ENCODE data around the gene SYNGR3.
A peak's percentile ranks its signal among the peaks of the same experiment; 100 is the strongest.
"Not testable (repeated sequence)": the region's sequence is repeated elsewhere in the genome, so short reads cannot be mapped to it uniquely, and the experiment has no call there.

The SYNGR3 gene

GRCh38 chr16:2027024-2028010 lies 37.5 kb downstream of the SYNGR3 start:
- peak; percentile 49 for DNase-seq (ENCODE audit: low spot score)
- FAIRE-seq: no peak

GRCh38 chr16:2028146-2028545 lies 38.4 kb downstream of the SYNGR3 start:
- FAIRE-seq (no peak), DNase-seq (ENCODE audit: low spot score) (no peak)

- DNase-seq (ENCODE audit: low spot score) (no peak), FAIRE-seq (no peak)
Measured at GRCh38 chr16:2028620-2029220, 39.0 kb downstream of the SYNGR3 start.

GRCh38 chr16:2029350-2029749 lies 39.6 kb downstream of the SYNGR3 start:
- no peak for DNase-seq (ENCODE audit: low spot score)
- FAIRE-seq: no peak

DNA sequence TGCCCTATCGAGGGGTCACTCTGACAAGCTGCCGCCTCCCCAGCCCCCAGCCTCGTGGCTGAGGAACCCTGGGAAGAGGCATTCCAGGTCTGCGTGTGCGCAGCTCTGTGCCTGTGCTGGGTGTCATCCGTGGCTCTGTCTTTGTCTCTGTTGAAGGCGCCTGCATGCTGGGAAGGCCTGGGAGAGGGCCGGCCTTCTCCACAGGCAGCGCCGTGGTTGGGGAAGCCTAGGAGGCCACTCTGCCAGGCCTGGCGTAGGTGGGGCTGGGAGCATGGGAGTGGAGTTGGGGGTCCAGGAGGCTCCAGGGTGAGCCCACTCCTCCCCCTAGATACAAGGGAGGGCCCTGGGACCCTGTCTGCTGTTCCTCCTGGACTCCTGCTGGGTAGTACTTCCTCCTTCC lies 40.3 kb downstream of the SYNGR3 start:
- FAIRE-seq (no peak), DNase-seq (ENCODE audit: low spot score) (no peak)

GRCh38 chr16:2031081-2031577 lies 41.4 kb downstream of the SYNGR3 start:
- no peak for DNase-seq (ENCODE audit: low spot score)
- FAIRE-seq: no peak

- no peak for FAIRE-seq
- DNase-seq (ENCODE audit: low spot score): no peak
Measured at GRCh38 chr16:2032285-2033056, 42.7 kb downstream of the SYNGR3 start.

DNA sequence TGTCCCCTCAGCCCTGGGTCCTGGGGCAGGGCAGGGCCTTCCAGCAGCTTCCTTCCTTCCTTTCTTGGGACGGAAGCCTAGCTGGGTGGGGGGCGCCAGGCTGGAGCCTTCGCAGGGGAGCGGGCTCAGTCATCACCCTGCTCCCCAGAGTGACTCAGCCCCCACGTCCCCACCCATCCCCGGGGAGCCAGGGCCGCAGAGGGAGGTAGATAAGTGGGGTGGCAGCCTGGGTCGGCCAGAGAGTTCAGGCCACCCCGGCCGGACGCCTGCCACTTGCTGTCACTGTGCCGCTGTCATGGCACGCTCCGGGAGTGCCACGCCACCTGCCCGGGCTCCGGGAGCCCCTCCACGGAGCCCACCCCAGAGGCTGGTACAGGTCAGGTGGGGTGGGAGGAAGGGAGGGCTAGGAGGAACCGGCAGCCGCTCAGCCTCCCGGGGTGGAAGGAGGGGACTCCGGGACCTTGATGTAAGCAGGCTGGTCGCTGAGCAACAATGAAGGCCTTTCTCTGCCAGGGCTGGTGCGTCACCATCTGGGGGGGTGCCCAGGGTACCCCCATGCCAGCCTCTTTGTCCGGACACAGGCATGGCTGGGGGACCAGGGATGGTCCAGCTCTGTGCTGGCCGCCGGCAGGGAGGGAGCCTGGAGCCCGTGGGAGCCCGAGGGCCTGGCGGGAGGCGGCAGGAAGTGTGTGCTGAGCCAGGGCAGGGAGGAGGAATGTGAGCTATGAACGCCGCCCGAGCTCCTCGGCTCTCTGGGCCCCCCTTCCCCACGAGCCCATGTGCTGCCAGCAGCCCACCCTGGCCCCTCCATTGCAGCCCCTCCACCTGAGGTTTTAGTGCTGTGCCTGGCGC lies 43.5 kb downstream of the SYNGR3 start:
- FAIRE-seq (no peak), DNase-seq (ENCODE audit: low spot score) (peak; percentile 66)

- DNase-seq (ENCODE audit: low spot score): not testable (repeated sequence)
- peak; percentile 66 for FAIRE-seq
Measured at GRCh38 chr16:2033909-2034695, 44.3 kb downstream of the SYNGR3 start.

GRCh38 chr16:2034696-2035430 lies 45.1 kb downstream of the SYNGR3 start:
- no peak for DNase-seq (ENCODE audit: low spot score)
- no peak for FAIRE-seq

DNA sequence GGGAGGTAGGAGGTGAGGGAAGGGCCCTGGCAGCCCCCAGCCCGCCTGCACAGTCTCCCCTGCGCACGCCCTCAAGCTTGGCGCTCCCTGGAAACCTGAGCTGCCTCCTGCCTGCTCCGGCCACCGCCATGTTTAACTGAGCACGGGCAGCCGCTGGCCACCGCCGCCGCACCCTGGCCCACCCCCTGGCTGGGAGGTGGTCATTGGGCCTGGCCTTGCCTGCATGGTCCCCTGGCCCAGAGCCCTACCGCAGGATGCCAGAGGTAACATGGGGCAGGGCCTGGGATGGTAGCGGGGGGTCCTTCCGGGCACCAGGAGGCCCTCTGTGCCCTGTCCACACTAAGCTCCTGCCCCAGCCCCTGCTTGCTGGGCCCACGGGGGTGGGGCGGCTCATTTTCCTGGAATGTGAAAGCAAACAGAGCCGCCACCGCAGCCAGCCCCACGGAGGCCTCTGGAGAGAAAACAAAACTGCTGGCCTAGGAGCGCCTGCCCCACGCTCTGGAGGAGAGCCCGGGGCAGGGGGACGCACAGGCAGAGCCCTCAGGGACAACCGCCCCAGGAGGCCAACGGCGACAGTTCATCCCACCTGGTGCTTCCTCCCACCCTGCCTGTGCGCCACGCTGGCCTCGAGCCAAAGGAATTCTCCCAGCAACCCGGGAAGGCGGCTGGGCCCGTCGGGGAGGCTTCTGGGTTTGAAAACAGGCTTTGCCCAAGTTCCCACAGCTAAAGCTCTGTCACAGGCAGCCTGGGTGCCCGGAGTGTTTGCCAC lies 45.8 kb downstream of the SYNGR3 start:
- no peak for FAIRE-seq

DNA sequence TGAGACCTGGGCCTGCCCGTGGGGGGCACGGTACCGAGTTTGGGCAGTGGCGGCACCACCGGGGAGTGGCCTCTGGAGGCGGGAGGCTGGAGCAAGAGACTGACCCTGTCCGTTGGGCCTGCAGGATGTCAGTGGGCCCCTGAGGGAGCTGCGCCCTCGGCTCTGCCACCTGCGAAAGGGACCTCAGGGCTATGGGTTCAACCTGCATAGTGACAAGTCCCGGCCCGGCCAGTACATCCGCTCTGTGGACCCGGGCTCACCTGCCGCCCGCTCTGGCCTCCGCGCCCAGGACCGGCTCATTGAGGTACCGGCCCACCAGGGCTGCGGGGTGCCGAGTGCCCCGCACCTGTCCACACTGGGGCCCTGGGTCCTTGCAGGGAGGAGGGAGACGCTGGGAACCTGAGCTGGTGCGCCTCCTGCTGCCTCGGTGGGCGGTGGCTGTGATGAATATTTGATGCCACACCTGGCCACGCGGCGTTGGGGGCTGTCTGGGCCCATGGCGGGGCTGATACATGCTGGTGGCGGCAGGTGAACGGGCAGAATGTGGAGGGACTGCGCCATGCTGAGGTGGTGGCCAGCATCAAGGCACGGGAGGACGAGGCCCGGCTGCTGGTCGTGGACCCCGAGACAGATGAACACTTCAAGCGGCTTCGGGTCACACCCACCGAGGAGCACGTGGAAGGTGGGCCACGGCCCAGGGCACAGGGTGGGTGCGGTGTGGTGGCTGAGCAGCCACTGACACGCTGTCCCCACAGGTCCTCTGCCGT lies 46.6 kb downstream of the SYNGR3 start:
- no peak for DNase-seq (ENCODE audit: low spot score)
- peak; percentile 13 for FAIRE-seq

More for the DNA sequence above, 45.8 kb downstream of the SYNGR3 start:
- DNase-seq (ENCODE audit: low spot score): peak; percentile 70

- FAIRE-seq: no peak
- no peak for DNase-seq (ENCODE audit: low spot score)
Measured at GRCh38 chr16:2037115-2037514, 47.3 kb downstream of the SYNGR3 start.

- DNase-seq (ENCODE audit: low spot score): no peak
Measured at GRCh38 chr16:2037647-2038381, 48.0 kb downstream of the SYNGR3 start.

GRCh38 chr16:2038382-2039231 lies 48.8 kb downstream of the SYNGR3 start:
- DNase-seq (ENCODE audit: low spot score) (no peak), FAIRE-seq (no peak)

More at GRCh38 chr16:2037647-2038381, 48.0 kb downstream of the SYNGR3 start:
- no peak for FAIRE-seq

All from urothelium cell line (cell line).